Neural progenitor cell (in vitro differentiated cells): ENCODE results near the gene EFNA3. TPM values are rescaled to one million over a fixed set of nuclear protein-coding genes. Genes with fewer than 3 reads are reported as not detected.

ENCODE experiments used
- DNase-seq: peaks from one replicate; pipeline ENCODE4 v3.0.0-alpha.2; 2016; ENCODE audit warnings: low spot score
- H2AFZ ChIP-seq: fragments of 200-600 bp; sonication (generic); replicated peaks from 2 replicates; pipeline ENCODE4 v1.6.1; 2016; ENCODE audit warnings: antibody characterized with exemption
- H3F3A ChIP-seq: fragments of 200-600 bp; sonication (generic); 2 replicates; pipeline ENCODE4 v1.6.1; 2016; ENCODE audit warnings: antibody characterized with exemption, low read depth
- H3K27ac ChIP-seq: fragments of 200-600 bp; sonication (generic); 2 replicates; pipeline ENCODE4 v1.5.1; 2016; ENCODE audit warnings: mild to moderate bottlenecking
- H3K27me3 ChIP-seq: fragments of 200-600 bp; sonication (generic); 2 replicates; pipeline ENCODE4 v1.6.1; 2016; ENCODE audit warnings: mild to moderate bottlenecking, moderate library complexity
- H3K36me3 ChIP-seq: fragments of 200-600 bp; sonication (generic); 2 replicates; pipeline ENCODE4 v1.5.1; 2016
- H3K4me1 ChIP-seq: fragments of 200-600 bp; sonication (generic); 2 replicates; pipeline ENCODE4 v1.6.1; 2016; ENCODE audit warnings: mixed run types
- H3K4me2 ChIP-seq: fragments of 200-600 bp; sonication (generic); 2 replicates; pipeline ENCODE4 v1.6.1; 2016
- H3K4me3 ChIP-seq: fragments of 200-600 bp; sonication (generic); 2 replicates; pipeline ENCODE4 v1.5.1; 2016
- H3K79me2 ChIP-seq: fragments of 200-600 bp; sonication (generic); 2 replicates; pipeline ENCODE4 v1.6.1; 2016; ENCODE audit warnings: low read depth
- H3K9ac ChIP-seq: fragments of 200-600 bp; sonication (generic); 2 replicates; pipeline ENCODE4 v1.6.1; 2016
- H3K9me3 ChIP-seq: fragments of 200-600 bp; sonication (generic); 2 replicates; pipeline ENCODE4 v1.5.1; 2016; ENCODE audit warnings: low read depth
- H4K20me1 ChIP-seq: fragments of 200-600 bp; sonication (generic); 2 replicates; pipeline ENCODE4 v1.6.1; 2016; ENCODE audit warnings: low read depth
- H3K27ac Mint-ChIP-seq: 3 replicates; pipeline ENCODE4 v1.8.0; 2021; ENCODE audit warnings: mixed read lengths
- H3K27me3 Mint-ChIP-seq: 2 replicates; pipeline ENCODE4 v1.8.0; 2022; ENCODE audit warnings: low read depth, mild to moderate bottlenecking, inconsistent platforms, moderate library complexity, mixed read lengths; ENCODE audit not compliant: insufficient read depth
- H3K36me3 Mint-ChIP-seq: 3 replicates; pipeline ENCODE4 v1.8.0; 2021; ENCODE audit warnings: mixed read lengths
- H3K4me1 Mint-ChIP-seq: 3 replicates; pipeline ENCODE4 v1.8.0; 2021; ENCODE audit warnings: mixed read lengths
- H3K4me3 Mint-ChIP-seq: 3 replicates; pipeline ENCODE4 v1.8.0; 2021; ENCODE audit warnings: mild to moderate bottlenecking, moderate library complexity, mixed read lengths
- H3K9me3 Mint-ChIP-seq: 3 replicates; pipeline ENCODE4 v1.8.0; 2020; ENCODE audit warnings: mixed read lengths
- EZH2 ChIP-seq: fragments of 200-600 bp; sonication (generic); IDR thresholded peaks from 2 replicates; pipeline ENCODE4 v1.6.1; 2017; ENCODE audit warnings: antibody characterized with exemption, mild to moderate bottlenecking, moderate library complexity
- EZH2phosphoT487 ChIP-seq: fragments of 200-600 bp; sonication (generic); IDR thresholded peaks from 2 replicates; pipeline ENCODE4 v1.6.1; 2017; ENCODE audit warnings: antibody characterized with exemption
- total RNA-seq: library from RNA; depleted of rRNA; stranded (reverse); fragments of >200 nt; gene quantifications from 2 replicates; pipeline ENCODE4 v1.2.3, GENCODE V29; 2015; ENCODE audit warnings: low replicate concordance
- TF ChIP-seq, protein P1 (sequence below): fragments of 200-600 bp; sonication (generic); IDR thresholded peaks from 2 replicates; pipeline ENCODE4 v1.5.1; 2017; ENCODE audit warnings: antibody characterized with exemption, mild to moderate bottlenecking

Gene EFNA3
- total RNA-seq, 1 donor from 2014 or later = 4.0 TPM

GRCh38 chr1:155083052-155083541, 4.5 kb downstream of the EFNA3 start:
- Histone ChIP-seq H3K27me3 (peaks cover 69% of the 10 kb centered on the region), H3K27ac (no peak overlapping the region), H3F3A (peaks cover 51% of the 10 kb centered on the region), H3K4me2 (peak overlapping the region; percentile 98), H3K36me3 (no peaks in the 10 kb centered on the region), H4K20me1 (peaks cover 32% of the 10 kb centered on the region), H3K9ac (no peak overlapping the region), H3K79me2 (no peaks in the 10 kb centered on the region), H3K4me1 (peaks cover 23% of the 10 kb centered on the region), H2AFZ (no peak overlapping the region), H3K9me3 (no peaks in the 10 kb centered on the region), H3K4me3 (no peak overlapping the region)
- no peak for DNase-seq
- peak overlapping the region; percentile 80 for H3K4me3 Mint-ChIP-seq
- H3K27ac Mint-ChIP-seq = peak overlapping the region; percentile 82
- peaks cover 54% of the 10 kb centered on the region for H3K27me3 Mint-ChIP-seq
- peaks cover 40% of the 10 kb centered on the region for H3K4me1 Mint-ChIP-seq
- TF ChIP-seq EZH2phosphoT487 (no peak), EZH2 (no peak)
- TF ChIP-seq, protein P1, sequence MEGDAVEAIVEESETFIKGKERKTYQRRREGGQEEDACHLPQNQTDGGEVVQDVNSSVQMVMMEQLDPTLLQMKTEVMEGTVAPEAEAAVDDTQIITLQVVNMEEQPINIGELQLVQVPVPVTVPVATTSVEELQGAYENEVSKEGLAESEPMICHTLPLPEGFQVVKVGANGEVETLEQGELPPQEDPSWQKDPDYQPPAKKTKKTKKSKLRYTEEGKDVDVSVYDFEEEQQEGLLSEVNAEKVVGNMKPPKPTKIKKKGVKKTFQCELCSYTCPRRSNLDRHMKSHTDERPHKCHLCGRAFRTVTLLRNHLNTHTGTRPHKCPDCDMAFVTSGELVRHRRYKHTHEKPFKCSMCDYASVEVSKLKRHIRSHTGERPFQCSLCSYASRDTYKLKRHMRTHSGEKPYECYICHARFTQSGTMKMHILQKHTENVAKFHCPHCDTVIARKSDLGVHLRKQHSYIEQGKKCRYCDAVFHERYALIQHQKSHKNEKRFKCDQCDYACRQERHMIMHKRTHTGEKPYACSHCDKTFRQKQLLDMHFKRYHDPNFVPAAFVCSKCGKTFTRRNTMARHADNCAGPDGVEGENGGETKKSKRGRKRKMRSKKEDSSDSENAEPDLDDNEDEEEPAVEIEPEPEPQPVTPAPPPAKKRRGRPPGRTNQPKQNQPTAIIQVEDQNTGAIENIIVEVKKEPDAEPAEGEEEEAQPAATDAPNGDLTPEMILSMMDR = no peak
- no peaks in the 10 kb centered on the region for H3K9me3 Mint-ChIP-seq
- H3K36me3 Mint-ChIP-seq = no peaks in the 10 kb centered on the region

DNA sequence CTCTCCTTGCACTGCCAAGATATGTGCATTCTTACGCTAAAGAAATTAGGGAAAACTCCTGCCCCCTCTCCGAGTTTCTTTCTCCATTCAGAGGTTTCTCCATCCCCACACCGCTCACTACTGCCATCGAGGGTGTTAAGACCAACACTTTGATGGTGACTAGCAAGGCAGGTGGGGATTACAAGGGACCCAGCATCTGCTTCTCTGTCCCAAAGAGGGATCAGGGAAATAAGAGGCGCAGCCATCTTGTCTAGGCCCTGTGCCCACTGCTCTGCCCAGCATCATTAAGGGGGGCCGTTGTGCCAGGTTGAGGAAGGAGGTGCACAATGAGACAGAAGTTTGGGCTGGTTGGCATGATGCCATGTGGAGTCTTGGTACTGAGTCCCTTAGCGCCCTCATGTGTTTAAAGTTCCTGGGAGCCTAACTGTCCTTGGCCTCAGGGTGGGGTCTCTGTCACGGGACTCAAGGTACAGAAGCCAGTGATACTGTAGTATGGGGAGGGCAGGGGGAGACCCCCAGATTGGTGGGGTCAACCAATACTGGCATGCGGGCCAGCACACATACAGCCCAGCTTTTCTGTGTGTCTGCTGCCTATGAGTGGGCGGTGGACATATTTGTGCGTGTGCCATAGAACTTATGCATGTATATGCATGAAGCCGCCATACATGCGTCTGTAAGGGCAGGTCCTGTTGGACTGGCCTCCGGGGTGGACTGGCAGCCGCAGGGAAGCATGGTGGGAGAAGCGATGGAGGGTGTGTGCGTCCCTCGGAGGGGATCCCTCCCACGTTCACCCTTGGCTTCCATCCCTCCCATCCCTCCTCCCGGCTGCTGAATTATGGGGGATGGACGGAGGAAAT, 5.5 kb downstream of the EFNA3 start:
- Mint-ChIP-seq H3K4me3 (peak overlapping the region; percentile 96), H3K9me3 (no peaks in the 10 kb centered on the region), H3K36me3 (no peaks in the 10 kb centered on the region), H3K4me1 (peaks cover 37% of the 10 kb centered on the region), H3K27ac (no peak overlapping the region), H3K27me3 (peaks cover 49% of the 10 kb centered on the region)
- no peaks in the 10 kb centered on the region for H3K79me2 ChIP-seq
- H3K27me3 ChIP-seq = peaks cover 60% of the 10 kb centered on the region
- peak overlapping the region; percentile 63 for H3K4me2 ChIP-seq
- H3K9ac ChIP-seq = no peak overlapping the region
- no peak for DNase-seq
- no peak for TF ChIP-seq EZH2
- TF ChIP-seq EZH2phosphoT487 = no peak
- TF ChIP-seq, protein P1 = no peak
- H3K9me3 ChIP-seq = no peaks in the 10 kb centered on the region
- H3K4me1 ChIP-seq = peaks cover 20% of the 10 kb centered on the region
- H3F3A ChIP-seq = peaks cover 44% of the 10 kb centered on the region
- no peaks in the 10 kb centered on the region for H3K36me3 ChIP-seq
- H2AFZ ChIP-seq = no peak overlapping the region
- peak overlapping the region; percentile 78 for H3K4me3 ChIP-seq
- H3K27ac ChIP-seq = no peak overlapping the region
- H4K20me1 ChIP-seq = peaks cover 32% of the 10 kb centered on the region

DNA sequence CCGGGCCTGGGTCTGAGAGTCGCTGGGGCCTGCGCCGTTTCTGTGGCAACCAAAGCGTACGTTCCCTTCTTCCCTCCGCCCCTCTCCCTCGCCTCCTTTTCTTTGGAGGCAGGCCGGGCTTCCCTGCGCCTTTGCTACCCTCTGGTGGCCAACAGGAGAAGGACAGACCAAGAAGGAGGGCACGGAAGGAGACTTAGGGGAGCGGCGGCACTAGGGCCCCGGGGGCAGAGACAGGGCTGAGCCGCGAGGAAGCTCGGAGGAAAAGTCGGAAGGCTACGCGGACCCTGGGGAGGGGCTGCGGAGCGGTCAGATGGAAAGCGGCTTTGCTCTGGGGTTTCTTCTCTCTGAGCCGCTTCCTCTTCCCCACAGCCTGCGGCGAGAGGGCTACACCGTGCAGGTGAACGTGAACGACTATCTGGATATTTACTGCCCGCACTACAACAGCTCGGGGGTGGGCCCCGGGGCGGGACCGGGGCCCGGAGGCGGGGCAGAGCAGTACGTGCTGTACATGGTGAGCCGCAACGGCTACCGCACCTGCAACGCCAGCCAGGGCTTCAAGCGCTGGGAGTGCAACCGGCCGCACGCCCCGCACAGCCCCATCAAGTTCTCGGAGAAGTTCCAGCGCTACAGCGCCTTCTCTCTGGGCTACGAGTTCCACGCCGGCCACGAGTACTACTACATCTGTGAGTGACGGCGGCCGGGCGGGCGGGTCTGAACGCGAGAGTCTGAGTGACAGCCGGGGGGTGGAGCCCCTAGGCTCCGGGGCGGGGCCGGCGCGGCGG, 6.3 kb downstream of the EFNA3 start:
- peak; percentile 97 for DNase-seq
- H3K9me3 ChIP-seq = no peaks in the 10 kb centered on the region
- peaks cover 32% of the 10 kb centered on the region for H3K4me1 Mint-ChIP-seq
- no peak overlapping the region for H3K27ac ChIP-seq
- H3K4me3 Mint-ChIP-seq = peak overlapping the region; percentile 96
- peaks cover 15% of the 10 kb centered on the region for H3K4me1 ChIP-seq
- TF ChIP-seq, protein P1 = peak; percentile 96
- TF ChIP-seq EZH2phosphoT487 (peak; percentile 27), EZH2 (peak; percentile 28)
- H3K4me3 ChIP-seq = peak overlapping the region; percentile 78
- H3K79me2 ChIP-seq = no peaks in the 10 kb centered on the region
- peak overlapping the region; percentile 93 for H2AFZ ChIP-seq
- H3K4me2 ChIP-seq = peak overlapping the region; percentile 74
- peaks cover 51% of the 10 kb centered on the region for H3K27me3 ChIP-seq
- no peaks in the 10 kb centered on the region for H3K9me3 Mint-ChIP-seq
- no peaks in the 10 kb centered on the region for H3K36me3 ChIP-seq
- peaks cover 43% of the 10 kb centered on the region for H3K27me3 Mint-ChIP-seq
- no peaks in the 10 kb centered on the region for H3K36me3 Mint-ChIP-seq
- peaks cover 27% of the 10 kb centered on the region for H4K20me1 ChIP-seq
- no peak overlapping the region for H3K9ac ChIP-seq
- H3F3A ChIP-seq = peaks cover 38% of the 10 kb centered on the region
- H3K27ac Mint-ChIP-seq = peak overlapping the region; percentile 14
